ENCODE data around the gene IFNAR1.

DNA sequence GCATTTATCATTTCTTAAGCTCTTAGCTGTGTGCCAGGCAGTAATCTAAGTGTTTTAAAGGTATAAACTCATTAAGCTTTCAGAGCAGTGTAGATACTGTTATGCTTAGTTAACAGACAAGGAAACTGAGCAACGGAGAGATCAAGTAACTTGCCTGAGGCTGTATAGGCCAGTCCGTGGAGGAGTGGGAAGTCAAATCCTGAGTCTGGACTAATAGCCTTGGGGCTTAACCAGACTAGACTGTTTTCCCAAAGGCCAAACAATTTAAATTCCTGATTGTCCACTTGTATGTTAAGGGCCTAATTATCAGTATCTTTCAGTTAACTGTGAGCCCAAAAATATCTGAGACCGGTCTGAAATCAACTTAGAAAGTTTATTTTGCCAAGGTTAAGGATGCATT, 2.6 kb downstream of the IFNAR1 start:
- TF ChIP-seq POLR2A (IDR thresholded peaks at IDR 0.05) = no peak
- TF ChIP-seq, protein P1, sequence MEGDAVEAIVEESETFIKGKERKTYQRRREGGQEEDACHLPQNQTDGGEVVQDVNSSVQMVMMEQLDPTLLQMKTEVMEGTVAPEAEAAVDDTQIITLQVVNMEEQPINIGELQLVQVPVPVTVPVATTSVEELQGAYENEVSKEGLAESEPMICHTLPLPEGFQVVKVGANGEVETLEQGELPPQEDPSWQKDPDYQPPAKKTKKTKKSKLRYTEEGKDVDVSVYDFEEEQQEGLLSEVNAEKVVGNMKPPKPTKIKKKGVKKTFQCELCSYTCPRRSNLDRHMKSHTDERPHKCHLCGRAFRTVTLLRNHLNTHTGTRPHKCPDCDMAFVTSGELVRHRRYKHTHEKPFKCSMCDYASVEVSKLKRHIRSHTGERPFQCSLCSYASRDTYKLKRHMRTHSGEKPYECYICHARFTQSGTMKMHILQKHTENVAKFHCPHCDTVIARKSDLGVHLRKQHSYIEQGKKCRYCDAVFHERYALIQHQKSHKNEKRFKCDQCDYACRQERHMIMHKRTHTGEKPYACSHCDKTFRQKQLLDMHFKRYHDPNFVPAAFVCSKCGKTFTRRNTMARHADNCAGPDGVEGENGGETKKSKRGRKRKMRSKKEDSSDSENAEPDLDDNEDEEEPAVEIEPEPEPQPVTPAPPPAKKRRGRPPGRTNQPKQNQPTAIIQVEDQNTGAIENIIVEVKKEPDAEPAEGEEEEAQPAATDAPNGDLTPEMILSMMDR (IDR thresholded peaks at IDR 0.05 in 4 of 5, conservative IDR thresholded peaks at IDR 0.05 in 1 of 5) = no peak

All from gastrocnemius medialis (tissue), 4 donors.